GM18907 (cell line): ENCODE data around the gene GOLGA6C.
"Not testable (repeated sequence)": the region's sequence is repeated elsewhere in the genome, so short reads cannot be mapped to it uniquely, and the experiment has no call there.

Experiments used
- ATAC-seq: cut with Tn5 transposase; IDR thresholded peaks from one replicate; pipeline ENCODE4 v1.9.1; 2021; ENCODE audit warnings: mild to moderate bottlenecking, moderate library complexity; ENCODE audit not compliant: unreplicated experiment

Gene GOLGA6C

GRCh38 chr15:75314552-75315290, 56.6 kb downstream of the GOLGA6C start:
- no peak for ATAC-seq

GRCh38 chr15:75319231-75319897, 61.2 kb downstream of the GOLGA6C start:
- ATAC-seq: not testable (repeated sequence)
